GM19467 (cell line): ENCODE measurements around the gene CBL.

Experiments used
- ATAC-seq: cut with Tn5 transposase; IDR thresholded peaks from one replicate; pipeline ENCODE4 v1.9.1; 2021; ENCODE audit warnings: mild to moderate bottlenecking, moderate library complexity; ENCODE audit not compliant: unreplicated experiment

The CBL gene

GRCh38 chr11:119263352-119263940 is 57.3 kb downstream of the CBL start:
- ATAC-seq = no peak

- ATAC-seq = no peak
Measured at GRCh38 chr11:119266063-119266462, 59.9 kb downstream of the CBL start.

- ATAC-seq = no peak
Measured at GRCh38 chr11:119266517-119267255, 60.5 kb downstream of the CBL start.

GRCh38 chr11:119267645-119268044 is 61.5 kb downstream of the CBL start:
- ATAC-seq = no peak

- no peak for ATAC-seq
Measured at GRCh38 chr11:119273721-119274120, 67.6 kb downstream of the CBL start.

GRCh38 chr11:119277660-119278059 is 71.5 kb downstream of the CBL start:
- no peak for ATAC-seq

- ATAC-seq = no peak
Measured at GRCh38 chr11:119282495-119282894, 76.4 kb downstream of the CBL start.

GRCh38 chr11:119284344-119285157 is 78.4 kb downstream of the CBL start:
- no peak for ATAC-seq

GRCh38 chr11:119285431-119285830 is 79.3 kb downstream of the CBL start:
- ATAC-seq = no peak

GRCh38 chr11:119288219-119288618 is 82.1 kb downstream of the CBL start:
- no peak for ATAC-seq

GRCh38 chr11:119290894-119291497 is 84.9 kb downstream of the CBL start:
- no peak for ATAC-seq

- ATAC-seq = no peak
Measured at GRCh38 chr11:119293461-119293860, 87.3 kb downstream of the CBL start.

- ATAC-seq = no peak
Measured at GRCh38 chr11:119295178-119295577, 89.0 kb downstream of the CBL start.

- ATAC-seq = no peak
Measured at GRCh38 chr11:119297938-119298337, 91.8 kb downstream of the CBL start.

- no peak for ATAC-seq
Measured at GRCh38 chr11:119298726-119299125, 92.6 kb downstream of the CBL start.

- no peak for ATAC-seq
Measured at GRCh38 chr11:119299416-119299815, 93.3 kb downstream of the CBL start.

GRCh38 chr11:119300198-119300964 is 94.2 kb downstream of the CBL start:
- ATAC-seq = no peak

GRCh38 chr11:119303227-119303718 is 97.1 kb downstream of the CBL start:
- ATAC-seq = no peak

- ATAC-seq = no peak
Measured at GRCh38 chr11:119305556-119306372, 99.6 kb downstream of the CBL start.
